ENCODE data around the gene ARHGEF7. TPM values are rescaled to one million over a fixed set of nuclear protein-coding genes. Genes with fewer than 3 reads are reported as not detected.

The ARHGEF7 gene
- total and polyA plus RNA-seq, 2 experiments from 2014 or later = 23.6 to 58.9 TPM

GRCh38 chr13:111095911-111096501 is 19.1 kb upstream of the ARHGEF7 start:
- no peaks in the 10 kb centered on the region for H3K4me1 ChIP-seq (ENCODE audit: insufficient read depth)
- no peak for TF ChIP-seq STAT1 (IDR thresholded peaks at IDR 0.05; ENCODE audit: unreplicated experiment)
- no peak for TF ChIP-seq EZH2phosphoT487 (IDR thresholded peaks at IDR 0.05; ENCODE audit: unreplicated experiment)
- no peak for TF ChIP-seq EZH2 (IDR thresholded peaks at IDR 0.05; ENCODE audit: low read depth, unreplicated experiment)
- no peak for TF ChIP-seq ZNF331 (CRISPR knock-in tag; IDR thresholded peaks at IDR 0.05; ENCODE audit: low read depth)
- TF ChIP-seq, protein P1, sequence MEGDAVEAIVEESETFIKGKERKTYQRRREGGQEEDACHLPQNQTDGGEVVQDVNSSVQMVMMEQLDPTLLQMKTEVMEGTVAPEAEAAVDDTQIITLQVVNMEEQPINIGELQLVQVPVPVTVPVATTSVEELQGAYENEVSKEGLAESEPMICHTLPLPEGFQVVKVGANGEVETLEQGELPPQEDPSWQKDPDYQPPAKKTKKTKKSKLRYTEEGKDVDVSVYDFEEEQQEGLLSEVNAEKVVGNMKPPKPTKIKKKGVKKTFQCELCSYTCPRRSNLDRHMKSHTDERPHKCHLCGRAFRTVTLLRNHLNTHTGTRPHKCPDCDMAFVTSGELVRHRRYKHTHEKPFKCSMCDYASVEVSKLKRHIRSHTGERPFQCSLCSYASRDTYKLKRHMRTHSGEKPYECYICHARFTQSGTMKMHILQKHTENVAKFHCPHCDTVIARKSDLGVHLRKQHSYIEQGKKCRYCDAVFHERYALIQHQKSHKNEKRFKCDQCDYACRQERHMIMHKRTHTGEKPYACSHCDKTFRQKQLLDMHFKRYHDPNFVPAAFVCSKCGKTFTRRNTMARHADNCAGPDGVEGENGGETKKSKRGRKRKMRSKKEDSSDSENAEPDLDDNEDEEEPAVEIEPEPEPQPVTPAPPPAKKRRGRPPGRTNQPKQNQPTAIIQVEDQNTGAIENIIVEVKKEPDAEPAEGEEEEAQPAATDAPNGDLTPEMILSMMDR (conservative IDR thresholded peaks at IDR 0.05; ENCODE audit: low read depth in 2 of 2) = no peak
- no peak for TF ChIP-seq ZNF462 (CRISPR knock-in tag; IDR thresholded peaks at IDR 0.05)
- no peak for TF ChIP-seq JUNB (IDR thresholded peaks at IDR 0.05; ENCODE audit: unreplicated experiment)
- no peak for TF ChIP-seq NANOG (IDR thresholded peaks at IDR 0.05; ENCODE audit: borderline replicate concordance)
- TF ChIP-seq, protein P2, sequence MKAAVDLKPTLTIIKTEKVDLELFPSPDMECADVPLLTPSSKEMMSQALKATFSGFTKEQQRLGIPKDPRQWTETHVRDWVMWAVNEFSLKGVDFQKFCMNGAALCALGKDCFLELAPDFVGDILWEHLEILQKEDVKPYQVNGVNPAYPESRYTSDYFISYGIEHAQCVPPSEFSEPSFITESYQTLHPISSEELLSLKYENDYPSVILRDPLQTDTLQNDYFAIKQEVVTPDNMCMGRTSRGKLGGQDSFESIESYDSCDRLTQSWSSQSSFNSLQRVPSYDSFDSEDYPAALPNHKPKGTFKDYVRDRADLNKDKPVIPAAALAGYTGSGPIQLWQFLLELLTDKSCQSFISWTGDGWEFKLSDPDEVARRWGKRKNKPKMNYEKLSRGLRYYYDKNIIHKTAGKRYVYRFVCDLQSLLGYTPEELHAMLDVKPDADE (IDR thresholded peaks at IDR 0.05) = no peak
- no peak for TF ChIP-seq CREB1 (CRISPR knock-in tag; IDR thresholded peaks at IDR 0.05; ENCODE audit: low read depth)
- no peak for TF ChIP-seq ZNF114 (CRISPR knock-in tag; IDR thresholded peaks at IDR 0.05)
- TF ChIP-seq POLR2AphosphoS5 (IDR thresholded peaks at IDR 0.05; ENCODE audit: low read depth) = no peak
- TF ChIP-seq, protein P3, sequence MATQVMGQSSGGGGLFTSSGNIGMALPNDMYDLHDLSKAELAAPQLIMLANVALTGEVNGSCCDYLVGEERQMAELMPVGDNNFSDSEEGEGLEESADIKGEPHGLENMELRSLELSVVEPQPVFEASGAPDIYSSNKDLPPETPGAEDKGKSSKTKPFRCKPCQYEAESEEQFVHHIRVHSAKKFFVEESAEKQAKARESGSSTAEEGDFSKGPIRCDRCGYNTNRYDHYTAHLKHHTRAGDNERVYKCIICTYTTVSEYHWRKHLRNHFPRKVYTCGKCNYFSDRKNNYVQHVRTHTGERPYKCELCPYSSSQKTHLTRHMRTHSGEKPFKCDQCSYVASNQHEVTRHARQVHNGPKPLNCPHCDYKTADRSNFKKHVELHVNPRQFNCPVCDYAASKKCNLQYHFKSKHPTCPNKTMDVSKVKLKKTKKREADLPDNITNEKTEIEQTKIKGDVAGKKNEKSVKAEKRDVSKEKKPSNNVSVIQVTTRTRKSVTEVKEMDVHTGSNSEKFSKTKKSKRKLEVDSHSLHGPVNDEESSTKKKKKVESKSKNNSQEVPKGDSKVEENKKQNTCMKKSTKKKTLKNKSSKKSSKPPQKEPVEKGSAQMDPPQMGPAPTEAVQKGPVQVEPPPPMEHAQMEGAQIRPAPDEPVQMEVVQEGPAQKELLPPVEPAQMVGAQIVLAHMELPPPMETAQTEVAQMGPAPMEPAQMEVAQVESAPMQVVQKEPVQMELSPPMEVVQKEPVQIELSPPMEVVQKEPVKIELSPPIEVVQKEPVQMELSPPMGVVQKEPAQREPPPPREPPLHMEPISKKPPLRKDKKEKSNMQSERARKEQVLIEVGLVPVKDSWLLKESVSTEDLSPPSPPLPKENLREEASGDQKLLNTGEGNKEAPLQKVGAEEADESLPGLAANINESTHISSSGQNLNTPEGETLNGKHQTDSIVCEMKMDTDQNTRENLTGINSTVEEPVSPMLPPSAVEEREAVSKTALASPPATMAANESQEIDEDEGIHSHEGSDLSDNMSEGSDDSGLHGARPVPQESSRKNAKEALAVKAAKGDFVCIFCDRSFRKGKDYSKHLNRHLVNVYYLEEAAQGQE (IDR thresholded peaks at IDR 0.05; ENCODE audit: unreplicated experiment) = no peak
- Mint-ChIP-seq H3K36me3 (ENCODE audit: low read depth) (no peaks in the 10 kb centered on the region), H3K27me3 (ENCODE audit: insufficient read depth, low read depth, poor library complexity) (peaks cover 6% of the 10 kb centered on the region), H3K9me3 (no peaks in the 10 kb centered on the region; the same call in 2 of the 3 replicates), H3K4me3 (no peak overlapping the region; the same call in 2 of the 3 replicates), H3K27ac (no peak overlapping the region), H3K4me1 (peaks cover 5% of the 10 kb centered on the region; the same call in 2 of the 3 replicates)
- H3K27me3 ChIP-seq (ENCODE audit: insufficient read depth) = no peaks in the 10 kb centered on the region
- no peaks in the 10 kb centered on the region for H3K9me2 ChIP-seq (ENCODE audit: insufficient read depth)
- no peaks in the 10 kb centered on the region for H3K36me3 ChIP-seq (ENCODE audit: insufficient read depth)
- no peaks in the 10 kb centered on the region for H3K79me2 ChIP-seq (replicated peaks; ENCODE audit: insufficient read depth)
- no peak for ATAC-seq
- no peak for DNase-seq (ENCODE audit: low spot score)
- 0 out of 2 replicates have a peak overlapping the region, but pooled peaks have one; percentile 5 for H2AFZ ChIP-seq
- no peaks in the 10 kb centered on the region for H3F3A ChIP-seq (replicated peaks; ENCODE audit: low read depth)
- no peak overlapping the region for H3K4me2 ChIP-seq
- H3K27ac ChIP-seq (ENCODE audit: low read depth) = no peak overlapping the region
- H3K4me3 ChIP-seq = no peak overlapping the region
- H4K20me1 ChIP-seq (replicated peaks; ENCODE audit: insufficient read depth) = no peaks in the 10 kb centered on the region

All from GM23338 (cell line).